A172 (cell line): Measurements from ENCODE around the gene LHPP. TPM values are rescaled to one million over a fixed set of nuclear protein-coding genes. Genes with fewer than 3 reads are reported as not detected.

Experiments
- DNase-seq: peaks from one replicate; pipeline ENCODE4 v3.0.0-alpha.2; 2015; ENCODE audit warnings: low spot score
- total RNA-seq: library from RNA; depleted of rRNA; stranded (reverse); fragments of >200 nt; shearing (Covaris generic); gene quantifications from 2 replicates; pipeline ENCODE4 v1.2.3, GENCODE V29; 2014

The LHPP gene
- total RNA-seq, 1 experiment from 2014 or later = 6.3 TPM

GRCh38 chr10:124621637-124622036 lies 160.0 kb downstream of the LHPP start:
- DNase-seq = no peak

- DNase-seq = no peak
These were observed 160.5 kb downstream of the LHPP start for GRCh38 chr10:124622158-124622557.

- DNase-seq = no peak
These were observed 161.4 kb downstream of the LHPP start for GRCh38 chr10:124622866-124623536.

DNA sequence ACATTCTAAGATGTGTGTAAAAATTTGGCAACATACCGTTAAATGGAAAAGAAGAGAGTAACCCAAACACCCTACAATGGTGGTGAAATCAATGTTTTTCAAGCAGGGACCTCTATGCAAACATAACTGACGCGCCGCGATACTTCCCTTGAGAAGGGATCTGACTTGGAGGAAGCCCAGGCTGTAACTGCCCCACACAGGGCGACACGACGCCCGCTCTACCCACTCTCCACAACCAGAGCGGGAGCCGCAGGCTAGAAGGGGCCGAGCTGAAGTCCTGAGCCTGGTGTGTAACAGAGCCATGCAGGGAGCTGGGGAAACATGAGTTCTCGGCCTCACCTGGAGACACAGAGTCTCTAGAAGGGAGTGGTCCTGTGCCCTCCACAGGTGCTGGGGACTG lies 162.4 kb downstream of the LHPP start:
- no peak for DNase-seq

DNA sequence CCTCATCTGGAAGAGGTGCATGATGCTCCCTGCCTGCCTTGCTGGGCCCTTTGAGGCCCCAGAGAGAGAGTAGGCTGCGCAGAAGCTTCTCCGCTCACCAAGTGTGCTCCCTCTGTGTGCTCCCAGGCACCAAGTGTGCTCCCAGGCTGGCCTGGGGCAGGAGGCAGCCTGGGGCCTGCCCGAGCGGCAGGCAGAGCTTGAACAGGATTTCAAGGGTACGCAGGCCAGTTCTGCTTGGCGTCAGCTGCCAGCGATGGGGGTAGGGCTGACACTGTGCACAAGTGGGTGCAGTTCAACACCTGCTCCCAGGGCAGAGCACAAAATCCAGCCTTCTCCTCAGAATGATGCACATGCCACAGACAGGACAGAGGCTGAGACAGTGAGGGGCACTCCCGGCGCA lies 162.8 kb downstream of the LHPP start:
- no peak for DNase-seq

DNA sequence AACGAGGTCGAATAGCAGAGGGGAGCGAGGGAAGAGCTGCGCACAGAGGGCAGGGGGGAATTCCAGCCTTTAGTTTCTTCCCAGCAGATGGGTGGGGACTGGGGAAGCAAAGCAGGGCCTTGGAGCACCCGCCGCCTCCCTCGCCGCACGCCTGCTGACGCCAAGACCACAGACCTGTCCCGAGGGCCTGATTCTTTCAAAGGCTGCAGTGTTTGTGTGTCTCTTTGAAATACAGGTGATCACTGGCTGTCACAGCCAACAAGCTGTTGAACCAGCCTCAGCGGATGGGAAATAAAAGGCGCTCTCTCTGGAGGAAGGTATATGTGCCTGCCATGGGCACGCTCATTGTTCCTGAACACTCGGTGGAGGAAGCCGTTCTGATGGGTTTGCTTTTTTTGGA lies 163.3 kb downstream of the LHPP start:
- DNase-seq = no peak

- no peak for DNase-seq
These were observed 164.2 kb downstream of the LHPP start for GRCh38 chr10:124625831-124626238.

DNA sequence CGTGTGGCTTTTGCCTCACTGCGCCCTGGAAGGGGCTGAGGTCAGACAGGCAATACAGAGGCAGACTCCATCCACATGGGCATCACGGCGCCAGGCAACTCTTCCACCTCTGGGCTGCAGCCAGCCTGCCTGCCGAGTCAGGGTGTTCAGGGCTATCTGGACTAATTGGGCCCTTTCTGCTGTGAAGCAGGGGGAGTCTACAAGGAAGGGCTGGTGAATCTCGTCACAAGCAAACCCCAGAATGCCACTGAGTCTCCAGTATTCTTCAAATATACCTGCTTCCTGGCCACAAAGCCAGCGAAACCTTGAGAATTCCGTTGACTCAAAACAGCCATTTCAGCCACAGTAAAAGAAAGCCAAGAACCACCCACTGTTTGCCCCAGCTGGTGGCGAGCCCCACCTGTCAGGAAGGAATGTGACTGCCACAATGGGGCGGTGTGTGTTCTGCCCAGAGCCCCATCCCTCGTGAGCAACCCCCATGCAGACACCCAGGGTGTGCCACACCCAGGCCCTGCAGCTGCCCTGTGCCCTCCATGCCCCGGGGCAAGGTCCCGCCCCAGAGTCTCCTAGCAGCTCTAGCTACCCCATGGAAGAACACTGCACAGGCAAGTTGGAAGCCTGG lies 165.2 kb downstream of the LHPP start:
- DNase-seq = peak; percentile 40

- DNase-seq = no peak
These were observed 166.4 kb downstream of the LHPP start for GRCh38 chr10:124627866-124628675.

DNA sequence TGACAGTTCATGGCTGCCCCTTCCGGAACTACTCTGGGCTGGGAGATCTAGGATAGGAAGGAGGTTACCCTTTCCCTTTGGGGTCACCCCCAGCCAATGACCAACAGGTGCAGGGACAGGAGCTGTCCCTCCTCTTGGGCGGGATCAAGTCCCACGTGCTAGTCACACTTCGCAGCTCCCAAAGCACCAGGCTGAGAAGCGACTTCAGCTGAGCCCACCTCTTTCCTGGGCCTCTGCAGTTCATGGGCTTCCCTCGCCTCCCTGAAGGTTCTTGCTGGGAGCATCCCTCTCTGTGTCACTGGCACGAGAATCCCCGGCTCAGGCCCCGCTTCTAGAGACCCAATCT lies 167.0 kb downstream of the LHPP start:
- DNase-seq = no peak

DNA sequence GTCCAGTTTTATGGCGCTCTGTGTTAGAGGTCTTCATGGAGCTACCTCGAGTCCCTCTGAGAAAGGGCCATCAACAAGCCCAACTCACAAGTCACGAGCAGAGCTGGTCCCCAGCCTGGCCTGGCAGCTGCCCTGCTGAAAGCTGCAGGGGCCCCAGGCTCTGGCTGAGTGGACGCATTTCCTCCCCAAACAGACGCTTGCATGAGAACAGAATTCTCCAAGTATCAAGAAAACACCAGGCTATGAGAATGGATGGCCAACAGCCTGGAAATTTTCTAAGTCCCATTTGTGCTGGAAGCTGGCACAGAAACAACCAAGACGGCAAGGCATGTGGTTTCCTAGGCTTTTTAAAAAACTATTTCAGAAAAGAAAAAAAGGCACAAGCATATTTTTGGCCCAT lies 167.8 kb downstream of the LHPP start:
- no peak for DNase-seq

DNA sequence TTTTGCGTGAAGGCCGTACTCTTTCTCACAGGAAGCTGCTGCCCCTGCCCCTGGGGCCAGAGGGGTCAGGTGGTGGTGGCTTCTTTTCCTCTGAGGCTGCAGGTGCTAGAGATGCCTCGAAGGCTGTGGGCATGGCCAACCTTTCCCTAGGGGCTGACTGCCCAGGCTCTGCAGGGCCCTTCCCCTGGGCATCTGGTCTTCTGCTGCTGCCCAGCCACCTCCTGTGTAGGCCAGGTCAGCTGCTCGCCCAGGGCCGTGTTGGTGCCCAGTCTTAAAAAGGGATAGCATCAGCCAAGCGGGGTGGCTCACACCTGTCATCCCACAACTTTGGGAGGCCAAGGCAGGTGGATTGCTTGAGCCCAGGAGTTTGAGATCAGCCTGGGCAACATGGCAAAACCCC lies 168.2 kb downstream of the LHPP start:
- no peak for DNase-seq

DNA sequence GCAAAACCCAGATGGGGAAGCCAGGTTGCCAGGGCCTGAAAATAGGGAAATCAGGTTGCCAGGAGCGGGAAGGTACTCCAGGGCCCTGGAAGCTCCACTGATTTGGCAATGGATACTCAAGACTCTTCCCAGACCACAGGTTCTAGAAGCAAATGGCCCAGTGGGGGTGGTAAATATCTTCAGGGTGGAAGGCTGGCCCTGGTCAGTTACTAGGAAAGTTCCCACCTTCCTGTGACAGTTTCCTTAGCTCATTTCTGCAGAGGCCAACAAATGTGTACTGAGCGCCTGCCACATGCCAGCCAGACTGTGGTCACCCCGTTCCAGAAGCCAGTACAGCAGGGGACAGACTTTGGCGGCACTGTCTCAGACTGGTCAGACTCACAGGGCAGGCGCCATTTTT lies 168.9 kb downstream of the LHPP start:
- no peak for DNase-seq

DNA sequence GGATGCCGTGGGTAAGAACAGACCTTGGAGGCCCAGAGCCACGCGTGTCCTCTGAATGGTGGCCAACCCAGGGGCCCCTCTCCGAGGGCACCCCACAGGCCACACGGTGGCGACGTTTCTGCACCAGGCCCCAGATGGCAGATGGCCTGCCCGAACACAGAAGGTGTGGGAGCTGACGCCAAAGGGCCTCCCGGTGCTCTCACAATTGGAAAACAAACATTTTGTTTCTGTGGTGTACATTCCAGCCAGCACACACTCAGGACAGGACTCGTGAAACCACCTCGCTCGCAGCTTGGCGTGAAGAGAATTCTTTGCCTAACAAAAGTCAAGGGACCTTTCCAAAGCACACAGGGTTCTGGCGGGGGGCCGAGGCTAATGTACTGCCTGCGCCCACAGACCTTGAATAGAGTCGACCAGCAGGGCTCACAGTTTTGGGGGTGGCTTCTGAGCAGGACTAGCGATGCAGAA lies 170.5 kb downstream of the LHPP start:
- no peak for DNase-seq

- DNase-seq = no peak
These were observed 170.9 kb downstream of the LHPP start for GRCh38 chr10:124632566-124632965.

- DNase-seq = no peak
These were observed 174.8 kb downstream of the LHPP start for GRCh38 chr10:124636271-124636995.

DNA sequence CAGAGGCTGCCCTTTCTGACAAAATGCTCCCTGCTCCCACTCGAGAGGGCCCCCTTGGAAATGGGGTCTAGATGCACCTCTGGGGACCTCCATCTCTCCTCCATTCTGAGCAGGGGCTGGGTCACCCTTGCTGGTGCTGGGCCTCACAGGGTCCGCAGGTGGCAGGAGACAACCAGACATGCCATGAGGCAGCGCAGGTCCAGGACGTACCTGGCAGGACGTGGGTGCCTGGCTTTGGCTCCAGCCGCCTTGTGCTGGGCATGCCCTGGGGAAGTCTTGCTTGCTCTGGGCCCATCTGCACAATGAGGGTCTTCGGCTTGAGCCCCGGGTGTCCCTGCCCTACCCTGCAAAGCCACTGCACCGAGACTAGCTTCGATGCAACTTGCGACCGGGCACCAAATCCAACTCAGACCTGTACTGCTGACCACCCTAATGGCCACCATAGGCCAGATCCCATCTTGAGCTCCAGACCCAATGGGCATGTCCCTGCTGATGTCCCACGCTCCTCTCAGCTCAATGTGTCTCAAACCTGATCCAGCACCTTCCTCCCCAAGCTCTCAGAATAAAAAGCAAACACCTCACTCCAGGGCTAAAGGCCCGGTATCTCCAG lies 175.6 kb downstream of the LHPP start:
- no peak for DNase-seq

GRCh38 chr10:124637746-124638145 lies 176.1 kb downstream of the LHPP start:
- DNase-seq = no peak

GRCh38 chr10:124639206-124639605 lies 177.6 kb downstream of the LHPP start:
- DNase-seq = no peak

GRCh38 chr10:124639646-124640045 lies 178.0 kb downstream of the LHPP start:
- DNase-seq = no peak

GRCh38 chr10:124640056-124640455 lies 178.4 kb downstream of the LHPP start:
- DNase-seq = no peak
